Small intestine (tissue), 7 donors: ENCODE data around the gene TP53BP1. TPM values are rescaled to one million over a fixed set of nuclear protein-coding genes. Genes with fewer than 3 reads are reported as not detected.

Experiments
- DNase-seq, 2 donors: peaks; one replicate each; pipeline versions ENCODE4 v3.0.0 to v3.0.0-alpha.2; 2013
- FAIRE-seq: peaks from 2 replicates; lab custom pipeline; 2012; peaks lifted over from hg19 to GRCh38; lab: Jason Lieb, UNC
- H3K27ac ChIP-seq, 3 donors: one replicate each; pipeline ENCODE4 v1.5.1; 2013; ENCODE audit warnings: low read length in 2 of 3, mild to moderate bottlenecking in 2 of 3, control low read depth in 1 of 3, inconsistent platforms in 1 of 3, low read depth in 1 of 3, moderate library complexity in 1 of 3
- H3K27me3 ChIP-seq, 3 donors: one replicate each; pipeline ENCODE4 v1.6.1; 2013; ENCODE audit warnings: low read length in 3 of 3, inconsistent platforms in 1 of 3; ENCODE audit not compliant: control insufficient read depth in 3 of 3, insufficient read depth in 3 of 3
- H3K36me3 ChIP-seq, 3 donors: one replicate each; pipeline ENCODE4 v1.6.1; 2013; ENCODE audit warnings: low read length in 3 of 3, inconsistent platforms in 1 of 3, low read depth in 1 of 3, mild to moderate bottlenecking in 1 of 3, moderate library complexity in 1 of 3; ENCODE audit not compliant: control insufficient read depth in 3 of 3, insufficient read depth in 2 of 3
- H3K4me1 ChIP-seq, 3 donors: one replicate each; pipeline ENCODE4 v1.6.1; 2013; ENCODE audit warnings: low read length in 2 of 3, inconsistent platforms in 1 of 3, low read depth in 1 of 3, mild to moderate bottlenecking in 1 of 3, moderate library complexity in 1 of 3; ENCODE audit not compliant: control insufficient read depth in 3 of 3, insufficient read depth in 2 of 3
- H3K4me3 ChIP-seq, 3 donors: one replicate each; pipeline ENCODE4 v1.5.1; 2013; ENCODE audit warnings: low read length in 3 of 3, control low read depth in 1 of 3, inconsistent platforms in 1 of 3, low read depth in 1 of 3, mild to moderate bottlenecking in 1 of 3, moderate library complexity in 1 of 3
- H3K9me3 ChIP-seq, 2 donors: one replicate each; pipeline ENCODE4 v1.6.1; 2013; ENCODE audit warnings: low read depth in 1 of 2, low read length in 1 of 2; ENCODE audit not compliant: control insufficient read depth in 2 of 2, insufficient read depth in 1 of 2
- WGBS, 3 donors: extraction: QIAGEN DNeasy Blood & Tissue Kit; methylation state at CpG; one replicate each; pipeline ENCODE4 v1.1.7; 2013; 5-methylcytosine and 5-hydroxymethylcytosine counted together
- polyA plus RNA-seq, 4 donors: library from polyadenylated mRNA; stranded (reverse) in 3 of 4; unstranded in 1 of 4; fragments of 200-250 nt in 3 of 4; fragments of 120-200 nt in 1 of 4; gene quantifications; one replicate each; pipeline versions ENCODE4 v1.2.1 to v1.2.3, GENCODE V29; 2013
- donor health status: healthy with polysubstance abuse.
- donor health status: control.
- donor health status: control.
- donor health status: Bipolar disorder and iron deficiency.
- donor health status: healthy.

Gene TP53BP1
- polyA plus RNA-seq, 4 donors = 1.1 to 28.5 (median 5.6) TPM

DNA sequence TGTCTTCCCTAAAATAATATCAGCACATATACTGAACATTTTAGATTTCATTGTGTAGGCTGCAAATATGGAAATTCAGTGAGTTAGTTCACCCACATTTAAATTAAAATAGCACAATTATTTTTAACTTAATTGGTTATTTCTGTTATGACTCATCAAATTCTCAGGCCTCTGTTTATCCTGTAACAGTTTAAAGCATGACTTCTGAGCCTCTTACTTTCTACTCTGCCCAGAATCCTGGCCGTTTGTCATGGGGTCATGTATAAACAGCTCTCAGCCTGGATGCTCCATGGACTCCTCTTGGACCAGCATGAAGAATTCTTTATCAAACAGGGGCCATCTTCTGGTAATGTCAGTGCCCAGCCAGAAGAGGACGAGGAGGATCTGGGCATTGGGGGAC lies 109.9 kb downstream of the TP53BP1 start:
- DNase-seq (no peak), FAIRE-seq (no peak)
- no peaks in the 10 kb centered on the region for H3K9me3 ChIP-seq
- WGBS, 3 donors = 74% methylated on average over 2 of the region's 2 CpGs
- H3K27me3 ChIP-seq = no peaks in the 10 kb centered on the region
- H3K4me1 ChIP-seq = no peaks in the 10 kb centered on the region
- no peak overlapping the region for H3K27ac ChIP-seq
- H3K36me3 ChIP-seq = peaks cover 10 to 39% (median 11%) of the 10 kb centered on the region in 3 donors
- H3K4me3 ChIP-seq = no peak overlapping the region

DNA sequence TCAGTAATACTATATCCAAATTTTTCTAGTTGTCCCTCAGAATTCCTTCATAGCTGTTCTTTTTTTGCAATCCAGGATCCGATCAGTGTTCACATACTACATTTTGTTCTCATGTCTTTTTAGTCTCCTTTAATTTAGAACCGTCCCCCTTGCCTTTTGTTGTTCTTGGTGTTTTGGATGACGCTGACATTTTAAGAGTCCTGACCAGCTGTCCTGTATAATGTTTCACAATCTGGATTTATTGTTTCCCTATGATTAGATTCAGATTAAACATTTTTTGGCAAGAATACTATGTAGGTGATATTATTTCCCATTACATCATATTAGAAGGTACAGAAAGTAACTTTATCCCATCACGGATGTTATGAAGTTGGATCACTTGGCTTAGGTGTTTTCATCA lies 110.6 kb downstream of the TP53BP1 start:
- Histone ChIP-seq H3K4me3 (no peak overlapping the region), H3K27ac (no peak overlapping the region), H3K9me3 (no peaks in the 10 kb centered on the region), H3K27me3 (no peaks in the 10 kb centered on the region), H3K36me3 (peaks cover 5 to 33% (median 11%) of the 10 kb centered on the region in 3 donors), H3K4me1 (no peaks in the 10 kb centered on the region)
- DNase-seq (no peak), FAIRE-seq (no peak)
- 93 to 94% (median 94%) methylated on average over 4 of the region's 4 CpGs for WGBS, 3 donors

DNA sequence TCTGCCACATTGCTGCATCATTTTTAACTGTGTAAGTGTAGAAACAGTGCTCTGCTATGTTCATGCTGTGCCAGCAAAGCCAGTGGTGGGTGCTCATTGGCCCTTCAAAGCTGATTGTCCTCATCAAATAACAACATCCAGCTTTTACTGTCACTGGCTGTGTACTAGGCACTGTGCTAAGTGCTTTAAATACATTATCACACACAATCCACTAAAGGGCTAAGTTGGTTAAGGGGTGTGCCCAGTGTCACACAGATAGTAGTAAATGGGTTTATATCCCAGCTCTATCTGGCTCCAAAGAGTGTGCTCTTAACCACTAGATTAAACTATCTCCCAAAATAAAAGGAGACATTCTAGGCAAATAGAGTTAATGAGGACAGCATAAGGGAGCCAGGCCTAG lies 114.4 kb downstream of the TP53BP1 start:
- H3K4me3 ChIP-seq = no peak overlapping the region
- H3K27ac ChIP-seq = no peak overlapping the region
- H3K27me3 ChIP-seq = no peaks in the 10 kb centered on the region
- no peaks in the 10 kb centered on the region for H3K9me3 ChIP-seq
- no peaks in the 10 kb centered on the region for H3K4me1 ChIP-seq
- peaks cover 3 to 26% (median 6%) of the 10 kb centered on the region in 3 donors for H3K36me3 ChIP-seq
- DNase-seq = no peak
- FAIRE-seq = no peak

DNA sequence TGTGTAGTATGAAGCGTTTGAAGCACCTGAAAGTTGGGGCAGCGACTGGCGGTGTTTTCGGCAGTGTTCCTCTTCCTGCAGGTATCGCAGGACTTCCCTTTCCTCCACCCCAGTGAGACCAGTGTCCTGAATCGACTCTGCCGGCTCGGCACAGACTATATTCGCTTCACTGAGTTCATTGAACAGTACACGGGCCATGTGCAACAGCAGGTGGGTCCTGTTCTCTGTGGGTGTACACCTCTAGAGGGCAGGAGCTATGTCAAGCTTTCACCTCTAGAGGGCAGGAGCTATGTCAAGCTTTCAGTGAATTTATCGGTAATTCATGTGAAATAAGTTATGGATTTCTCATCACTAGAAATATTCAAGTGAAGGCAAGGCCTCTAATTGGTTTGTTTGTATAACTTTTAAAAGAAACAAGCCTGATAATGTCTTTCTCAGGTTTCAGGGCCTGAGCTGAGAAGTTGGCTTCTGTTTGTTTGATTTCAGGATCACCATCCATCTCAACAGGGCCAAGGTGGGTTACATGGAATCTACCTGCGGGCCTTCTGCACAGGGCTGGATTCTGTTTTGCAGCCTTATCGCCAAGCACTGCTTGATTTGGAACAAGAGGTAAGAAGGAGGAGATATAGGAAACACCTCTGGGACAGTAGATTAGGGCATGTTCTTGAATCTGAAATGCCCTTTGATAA lies 116.8 kb downstream of the TP53BP1 start:
- no peaks in the 10 kb centered on the region for H3K27me3 ChIP-seq
- H3K4me1 ChIP-seq = peaks cover 0 to 10% (median 0%) of the 10 kb centered on the region in 3 donors
- H3K36me3 ChIP-seq = peaks cover 2 to 13% (median 3%) of the 10 kb centered on the region in 3 donors
- DNase-seq = peak; percentile 23 to 38
- H3K4me3 ChIP-seq = no peak overlapping the region
- no peak for FAIRE-seq
- H3K9me3 ChIP-seq = no peaks in the 10 kb centered on the region
- no peak overlapping the region for H3K27ac ChIP-seq
- 77 to 93% (median 88%) methylated on average over 13 of the region's 13 CpGs for WGBS, 3 donors

DNA sequence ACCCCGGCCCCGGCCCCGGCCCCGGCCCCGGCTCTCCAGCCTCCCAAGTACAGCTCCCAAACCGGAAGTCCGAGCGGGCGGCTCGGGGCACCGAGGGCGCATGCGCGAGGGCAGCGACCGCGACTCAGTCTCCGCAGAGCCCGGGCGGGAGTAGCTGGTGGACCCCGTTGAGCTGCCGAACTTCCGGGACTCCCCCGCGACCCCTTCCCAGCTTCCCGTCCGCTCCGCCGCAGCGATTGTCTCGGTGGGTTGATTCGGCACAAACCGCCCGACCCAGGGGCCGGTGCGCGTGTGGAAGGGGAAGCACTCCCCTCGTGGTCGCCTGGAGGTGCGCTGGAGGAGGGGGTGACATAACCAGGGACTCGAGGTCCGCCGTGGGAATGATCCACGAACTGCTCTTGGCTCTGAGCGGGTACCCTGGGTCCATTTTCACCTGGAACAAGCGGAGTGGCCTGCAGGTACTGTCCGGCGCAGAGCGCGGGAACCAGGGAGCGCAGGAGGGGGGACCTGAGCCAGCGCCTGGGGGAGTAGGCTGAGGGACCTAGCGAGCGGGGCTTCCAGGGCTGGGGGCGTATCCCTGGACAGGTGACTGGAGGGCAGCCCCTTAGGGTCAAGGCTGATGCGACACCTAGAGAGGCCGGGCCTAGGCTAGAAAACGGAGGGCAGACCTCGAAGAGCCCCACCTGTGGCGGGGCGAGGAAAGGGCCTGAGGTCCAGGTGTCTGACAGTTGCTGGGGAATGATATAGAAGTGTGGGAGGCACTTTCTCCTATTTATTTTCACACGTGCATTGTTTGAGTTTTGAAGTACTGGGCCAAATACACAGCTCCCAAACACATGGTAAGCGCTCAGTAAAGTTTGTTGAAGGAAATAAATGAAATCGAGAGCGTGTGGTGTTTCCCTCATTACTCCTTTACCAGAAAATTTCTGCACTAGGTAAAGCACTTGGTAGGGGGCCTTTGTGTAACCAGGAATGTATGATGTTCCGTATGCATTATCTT lies 121.7 kb downstream of the TP53BP1 start, which contains the start of the genes TUBGCP4 and ZSCAN29:
TSS of gene TUBGCP4 (plus strand) at position 127 of the 1,000 bp plus-strand sequence. CDS start at position 381, 254 bp downstream.
TSS of gene ZSCAN29 (minus strand) at position 69 of the 1,000 bp plus-strand sequence. CDS start 1,130 bp downstream, outside the sequence.
- H3K4me3 ChIP-seq = peak within 1 kb of the TSS; percentile 73 to 84 (median 80)
- 1 to 2% (median 1%) methylated on average over 53 to 66 of the region's 66 CpGs for WGBS, 3 donors
- H3K27ac ChIP-seq = peak within 1 kb of the TSS in 2 of 3 donors; percentile 50 to 68
- FAIRE-seq = no peak
- DNase-seq = peak; percentile 82 to 90
- H3K9me3 ChIP-seq = peaks cover 0 to under 1% of the 10 kb centered on the region in 2 donors
- peaks cover 3 to 17% (median 4%) of the 10 kb centered on the region in 3 donors for H3K36me3 ChIP-seq
- H3K4me1 ChIP-seq = peaks cover 0 to 21% (median 10%) of the 10 kb centered on the region in 3 donors
- no peaks in the 10 kb centered on the region for H3K27me3 ChIP-seq

DNA sequence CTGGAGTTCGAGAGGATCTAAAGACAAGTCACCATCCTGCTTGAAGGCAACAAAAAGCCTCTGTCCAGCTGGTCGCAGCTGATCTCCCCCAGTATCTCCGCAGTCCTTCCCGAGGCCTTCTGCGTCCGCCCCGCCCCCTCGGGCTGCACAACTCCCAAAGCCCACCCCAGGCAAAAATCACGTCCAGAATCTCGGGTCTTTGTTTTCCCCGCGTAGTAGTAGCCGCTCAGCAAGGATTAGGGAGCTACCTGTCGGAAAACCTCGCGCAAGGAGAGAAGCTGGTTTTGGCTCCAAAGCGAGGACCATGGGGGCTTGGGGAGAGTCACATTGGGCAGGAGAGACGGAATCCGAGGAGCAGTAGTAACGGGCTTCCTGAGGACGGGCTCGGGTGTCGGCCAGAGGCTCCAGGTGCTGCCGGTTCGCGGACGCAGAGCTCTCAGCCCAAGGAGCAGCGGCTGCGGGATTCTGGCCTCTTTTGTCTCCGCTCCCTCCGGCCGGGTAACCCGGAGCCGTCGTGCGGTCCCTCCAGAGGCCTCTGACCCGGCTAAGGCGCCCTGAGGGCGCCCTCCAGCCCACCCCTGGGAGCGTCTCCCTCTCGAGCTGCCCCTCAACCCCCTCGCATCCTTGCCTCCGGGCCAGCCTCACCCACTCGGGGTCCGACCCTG lies 122.5 kb downstream of the TP53BP1 start:
- H3K27ac ChIP-seq = peak overlapping the region in 2 of 3 donors; percentile 50 to 68
- H3K36me3 ChIP-seq = peaks cover 4 to 19% (median 9%) of the 10 kb centered on the region in 3 donors
- H3K27me3 ChIP-seq = no peaks in the 10 kb centered on the region
- peaks cover 0 to 3% of the 10 kb centered on the region in 2 donors for H3K9me3 ChIP-seq
- WGBS, 3 donors = 2 to 3% (median 2%) methylated on average over 41 to 45 of the region's 45 CpGs
- DNase-seq = no peak
- peak overlapping the region; percentile 73 to 84 (median 80) for H3K4me3 ChIP-seq
- H3K4me1 ChIP-seq = peaks cover 0 to 21% (median 10%) of the 10 kb centered on the region in 3 donors
- FAIRE-seq = no peak

DNA sequence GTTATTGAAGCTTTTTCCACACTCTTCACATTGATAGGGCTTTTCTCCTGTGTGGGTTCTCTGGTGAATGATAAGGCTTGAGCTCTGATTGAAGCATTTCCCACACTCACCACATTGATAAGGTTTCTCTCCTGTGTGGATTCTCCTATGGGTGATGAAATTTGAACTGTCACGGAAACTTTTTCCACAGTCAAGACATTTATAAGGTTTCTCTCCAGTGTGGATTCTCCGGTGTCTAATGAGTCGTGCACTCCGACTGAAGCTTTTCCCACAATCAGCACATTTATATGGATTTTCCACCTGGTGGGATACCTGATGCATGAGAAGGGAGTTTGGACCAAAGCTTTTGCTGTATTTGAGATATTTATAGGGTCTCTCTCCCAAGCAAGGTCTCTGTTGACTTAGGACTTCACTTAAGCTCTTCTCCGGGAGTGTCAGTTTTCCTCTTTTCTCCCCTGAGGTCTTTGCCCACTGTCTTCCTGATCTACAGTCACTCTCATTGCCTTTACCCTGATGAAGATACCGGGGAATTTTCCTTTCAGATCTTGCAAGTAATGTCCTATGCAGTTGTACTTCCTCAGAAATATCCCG lies 131.5 kb downstream of the TP53BP1 start:
- no peaks in the 10 kb centered on the region for H3K27me3 ChIP-seq
- peaks cover 5 to 46% of the 10 kb centered on the region in 2 donors for H3K9me3 ChIP-seq
- H3K27ac ChIP-seq = no peak overlapping the region
- H3K4me1 ChIP-seq = no peaks in the 10 kb centered on the region
- FAIRE-seq (no peak), DNase-seq (no peak)
- 97 to 98% (median 98%) methylated on average over 7 of the region's 7 CpGs for WGBS, 3 donors
- peaks cover 19 to 42% (median 31%) of the 10 kb centered on the region in 3 donors for H3K36me3 ChIP-seq
- no peak overlapping the region for H3K4me3 ChIP-seq
